Measurements from ENCODE around the gene KIF16B. TPM values are rescaled to one million over a fixed set of nuclear protein-coding genes. Genes with fewer than 3 reads are reported as not detected.

Gene KIF16B
- total and polyA plus RNA-seq, 10 of the 15 experiments (the other 5 are each of a cell fraction or from before 2014, with no cell fraction given) = 0.21 to 5.2 (median 3.0) TPM

GRCh38 chr20:16595376-16595775 lies 22.1 kb upstream of the KIF16B start (continued):
- TF ChIP-seq BCLAF1 (IDR thresholded peaks at IDR 0.05) = no peak
- no peak for TF ChIP-seq POU2F2 (IDR thresholded peaks at IDR 0.05; ENCODE audit: borderline replicate concordance, low read depth, low read length)

GRCh38 chr20:16590041-16590633 lies 16.9 kb upstream of the KIF16B start:
- H2AFZ ChIP-seq (ENCODE audit: control insufficient read depth, low read depth, low read length) = no peak overlapping the region
- CTCF ChIA-PET = interaction anchor here (1.0 kb wide), 1 partner anchor 171 kb away, joined by 3 read pairs; no protein-coding TSS in a partner anchor
- RAD21 ChIA-PET (ENCODE audit: unreplicated experiment) = no interaction called here
- POLR2A ChIA-PET = no interaction called here
- H3K4me1 ChIP-seq (ENCODE audit: control insufficient read depth, insufficient read depth, low read length) = no peaks in the 10 kb centered on the region
- H4K20me1 ChIP-seq (ENCODE audit: control insufficient read depth, insufficient read depth) = no peaks in the 10 kb centered on the region
- no peak overlapping the region for H3K9ac ChIP-seq (ENCODE audit: control insufficient read depth, insufficient read depth, low read length)
- H3K79me2 ChIP-seq (ENCODE audit: control insufficient read depth, insufficient read depth, low read length) = no peaks in the 10 kb centered on the region
- H3K9me3 ChIP-seq (replicated peaks; ENCODE audit: control insufficient read depth, insufficient read depth, low read length) = no peaks in the 10 kb centered on the region
- DNase-seq (ENCODE audit: low read depth, low spot score) = no peak
- H3K36me3 ChIP-seq (ENCODE audit: control insufficient read depth in 2 of 2, insufficient read depth in 2 of 2, low read length in 1 of 2) = no peaks in the 10 kb centered on the region
- 31% methylated on average over 7 of the region's 7 CpGs for WGBS (ENCODE audit: insufficient coverage, insufficient replicate concordance, low lambda C conversion rate, missing lambda C conversion rate)
- no peaks in the 10 kb centered on the region for H3K27me3 ChIP-seq (replicated peaks in 1 of 2; ENCODE audit: control insufficient read depth in 2 of 2, insufficient read depth in 2 of 2, low read length in 1 of 2)
- FAIRE-seq = no peak
- H3K4me2 ChIP-seq (ENCODE audit: control insufficient read depth, insufficient read depth) = no peak overlapping the region
- BruUV-seq (replicated peaks) = no TSS peak
- H3K4me3 ChIP-seq = no peak overlapping the region
- no peak for ATAC-seq
- no peak overlapping the region for H3K27ac ChIP-seq (ENCODE audit: control insufficient read depth, insufficient read depth)
- intact Hi-C loops (cut with micrococcal nuclease; ENCODE audit: unreplicated experiment) = no loop called here
- SMC1A ChIA-PET (ENCODE audit: uncharacterized antibody, unreplicated experiment) = interaction anchor here (0.8 kb wide), 1 partner anchor 10 kb away, joined by 3 read pairs; no protein-coding TSS in a partner anchor
- in situ Hi-C loops (cut with MboI) = no loop called here
- TF ChIP-seq RAD51 (IDR thresholded peaks at IDR 0.05) = no peak
- TF ChIP-seq PKNOX1 (IDR thresholded peaks at IDR 0.05) = no peak
- no peak for TF ChIP-seq ZNF592 (IDR thresholded peaks at IDR 0.05)
- no peak for TF ChIP-seq BACH1 (IDR thresholded peaks at IDR 0.05; ENCODE audit: borderline replicate concordance)
- TF ChIP-seq MYC (IDR thresholded peaks at IDR 0.05; ENCODE audit: insufficient read depth, insufficient read length, insufficient replicate concordance, low read length, severe bottlenecking) = no peak
- no peak for TF ChIP-seq ESRRA (IDR thresholded peaks at IDR 0.05; ENCODE audit: low read length)
- TF ChIP-seq YY1 (IDR thresholded peaks at IDR 0.05; ENCODE audit: low read depth, low read length) = no peak
- TF ChIP-seq SRF (IDR thresholded peaks at IDR 0.05; ENCODE audit: low read depth in 2 of 2, low read length in 2 of 2) = no peak
- no peak for TF ChIP-seq BCL11A (IDR thresholded peaks at IDR 0.05; ENCODE audit: low read depth, low read length)
- TF ChIP-seq MTA2 (IDR thresholded peaks at IDR 0.05; ENCODE audit: low read depth) = no peak
- no peak for TF ChIP-seq POLR2A (IDR thresholded peaks at IDR 0.05; ENCODE audit: low read depth, low read length)
- no peak for TF ChIP-seq GABPA (IDR thresholded peaks at IDR 0.05; ENCODE audit: low read depth)
- no peak for TF ChIP-seq NFIC (IDR thresholded peaks at IDR 0.05; ENCODE audit: low read depth, low read length)

Data from GM12878 (cell line).